GM12878 (cell line): ENCODE data around the gene PSMB8. TPM values are rescaled to one million over a fixed set of nuclear protein-coding genes. Genes with fewer than 3 reads are reported as not detected.

Experiments
- ATAC-seq: fragments of 200-7000 bp; cut with Tn5 transposase; 3 replicates; pipeline ENCODE4 v1.9.1; 2020; ENCODE audit warnings: mild to moderate bottlenecking, moderate library complexity
- BruUV-seq: library from RNA; stranded (reverse); fragments of 400-500 nt; replicated peaks from 2 replicates; lab custom pipeline; 2021; lab: Mats Ljungman, UMichigan
- CTCF ChIA-PET: fragments of 300-600 bp; sonication (Branson Sonifier 250); formaldehyde crosslinking; extraction: SDS; loops from one replicate; lab custom pipeline; 2021; ENCODE audit warnings: inconsistent platforms; lab: Yijun Ruan, JAX
- POLR2A ChIA-PET: fragments of 350-600 bp; formaldehyde crosslinking; extraction: SDS; loops from one replicate; lab custom pipeline; 2021; ENCODE audit warnings: inconsistent platforms; lab: Charles Lee
- RAD21 ChIA-PET: fragments of 300-600 bp; sonication (Branson Sonifier 250); formaldehyde crosslinking; loops from one replicate; lab custom pipeline; 2023; ENCODE audit warnings: antibody characterized with exemption; ENCODE audit not compliant: unreplicated experiment; lab: Charles Lee
- SMC1A ChIA-PET: fragments of 300-600 bp; sonication (Branson Sonifier 250); formaldehyde crosslinking; loops from one replicate; lab custom pipeline; 2023; ENCODE audit not compliant: unreplicated experiment, uncharacterized antibody; lab: Charles Lee
- DNase-seq: peaks from one replicate; pipeline ENCODE4 v3.0.0-alpha.2; 2011; ENCODE audit warnings: low read depth, low spot score
- FAIRE-seq: peaks from 3 replicates; lab custom pipeline; 2011; peaks lifted over from hg19 to GRCh38; lab: Jason Lieb, UNC
- H2AFZ ChIP-seq: 2 replicates; pipeline ENCODE4 v1.6.0; 2011; ENCODE audit warnings: low read depth, low read length, control low read depth; ENCODE audit not compliant: control insufficient read depth
- H3K27ac ChIP-seq: 2 replicates; pipeline ENCODE4 v1.5.1; 2011; ENCODE audit warnings: control low read depth; ENCODE audit not compliant: control insufficient read depth, insufficient read depth
- H3K27me3 ChIP-seq, 2 experiments: replicated peaks in 1 of 2; 2 replicates each; pipeline versions ENCODE4 v1.6.0 to v1.6.1; 2011; ENCODE audit warnings: low read length in 1 of 2; ENCODE audit not compliant: control insufficient read depth in 2 of 2, insufficient read depth in 2 of 2
- H3K36me3 ChIP-seq, 2 experiments: 2 replicates each; pipeline ENCODE4 v1.5.1; 2011; ENCODE audit warnings: low read length in 1 of 2; ENCODE audit not compliant: control insufficient read depth in 2 of 2, insufficient read depth in 2 of 2
- H3K4me1 ChIP-seq: 2 replicates; pipeline ENCODE4 v1.6.1; 2011; ENCODE audit warnings: mild to moderate bottlenecking, low read length, moderate library complexity, mixed read lengths; ENCODE audit not compliant: control insufficient read depth, insufficient read depth
- H3K4me2 ChIP-seq: 2 replicates; pipeline ENCODE4 v1.6.0; 2011; ENCODE audit warnings: control low read depth; ENCODE audit not compliant: control insufficient read depth, insufficient read depth
- H3K4me3 ChIP-seq: fragments of 200-600 bp; sonication (generic); 2 replicates; pipeline ENCODE4 v1.5.1; 2016
- H3K79me2 ChIP-seq: 2 replicates; pipeline ENCODE4 v1.6.0; 2011; ENCODE audit warnings: low read length; ENCODE audit not compliant: control insufficient read depth, insufficient read depth
- H3K9ac ChIP-seq: 2 replicates; pipeline ENCODE4 v1.8.0; 2011; ENCODE audit warnings: low read length, control low read depth, mixed read lengths; ENCODE audit not compliant: control insufficient read depth, insufficient read depth
- H3K9me3 ChIP-seq: replicated peaks from 3 replicates; pipeline ENCODE4 v1.5.1; 2011; ENCODE audit warnings: mild to moderate bottlenecking, low read length; ENCODE audit not compliant: control insufficient read depth, insufficient read depth
- H4K20me1 ChIP-seq: 2 replicates; pipeline ENCODE4 v1.6.0; 2011; ENCODE audit not compliant: control insufficient read depth, insufficient read depth
- BACH1 ChIP-seq: fragments of 450-650 bp; IDR thresholded peaks from 2 replicates; pipeline ENCODE4 v1.6.1; 2017; ENCODE audit warnings: mild to moderate bottlenecking, borderline replicate concordance
- BCL11A ChIP-seq: IDR thresholded peaks from 2 replicates; pipeline ENCODE4 v1.6.1; 2011; ENCODE audit warnings: low read depth, low read length
- CBFB ChIP-seq: IDR thresholded peaks from 2 replicates; pipeline ENCODE4 v1.6.1; 2016; ENCODE audit warnings: antibody characterized with exemption, low read depth
- CHD1 ChIP-seq: IDR thresholded peaks from 2 replicates; pipeline ENCODE4 v1.6.1; 2012; ENCODE audit warnings: low read depth, low read length, improper control_type of control experiment
- EGR1 ChIP-seq, 2 experiments: IDR thresholded peaks; 1 replicate in 1 of 2; 2 replicates in 1 of 2; pipeline ENCODE4 v1.6.1; 2011 to 2012; ENCODE audit warnings: low read depth in 2 of 2, low read length in 2 of 2, borderline replicate concordance in 1 of 2, mild to moderate bottlenecking in 1 of 2, moderate library complexity in 1 of 2
- HDAC2 ChIP-seq: fragments of 200-600 bp; sonication (generic); IDR thresholded peaks from 2 replicates; pipeline ENCODE4 v1.6.1; 2017
- NBN ChIP-seq: fragments of 450-650 bp; IDR thresholded peaks from 2 replicates; pipeline ENCODE4 v1.6.1; 2016
- NFIC ChIP-seq: IDR thresholded peaks from 2 replicates; pipeline ENCODE4 v1.6.1; 2012; ENCODE audit warnings: low read depth, mild to moderate bottlenecking, inconsistent platforms, low read length, moderate library complexity
- NFYA ChIP-seq: IDR thresholded peaks from 2 replicates; pipeline ENCODE4 v1.6.1; 2011; ENCODE audit warnings: low read depth, mild to moderate bottlenecking, low read length, improper control_type of control experiment, borderline replicate concordance
- NRF1 ChIP-seq: conservative IDR thresholded peaks from 2 replicates; pipeline ENCODE4 v1.6.1; 2011; ENCODE audit warnings: mild to moderate bottlenecking, low read depth, low read length, improper control_type of control experiment
- RAD21 ChIP-seq: IDR thresholded peaks from 2 replicates; pipeline ENCODE4 v1.6.1; 2011; ENCODE audit warnings: mild to moderate bottlenecking, low read depth, low read length, moderate library complexity; ENCODE audit not compliant: insufficient read depth
- RAD51 ChIP-seq: fragments of 450-650 bp; IDR thresholded peaks from 2 replicates; pipeline ENCODE4 v1.6.1; 2016; ENCODE audit warnings: moderate library complexity, mild to moderate bottlenecking, inconsistent platforms
- TARDBP ChIP-seq: IDR thresholded peaks from 2 replicates; pipeline ENCODE4 v1.6.1; 2016; ENCODE audit warnings: borderline replicate concordance
- ZNF274 ChIP-seq: IDR thresholded peaks from one replicate; pipeline ENCODE4 v1.8.0; 2011; ENCODE audit not compliant: insufficient read length, insufficient read depth
- WGBS: methylation state at CpG from one replicate; pipeline ENCODE4 v1.1.6; 2016; ENCODE audit warnings: low lambda C conversion rate; ENCODE audit not compliant: insufficient replicate concordance, insufficient coverage; ENCODE audit errors: missing lambda C conversion rate; 5-methylcytosine and 5-hydroxymethylcytosine counted together
- in situ Hi-C: fragments of 300-500 bp; cut with MboI; formaldehyde crosslinking; loops from 9 replicates; pipeline ENCODE4 v1.14.3; 2018; ENCODE audit warnings: mixed read lengths
- intact Hi-C: fragments of 100-400 bp; cut with micrococcal nuclease; formaldehyde crosslinking; loops from one replicate; pipeline ENCODE4 v1.14.2; 2022; ENCODE audit not compliant: unreplicated experiment
- polyA plus RNA-seq, 11 experiments: library from polyadenylated mRNA; depleted of rRNA in 4 of 11; unstranded in 6 of 11; stranded (reverse) in 5 of 11; fragments of >200 nt; fragmentation: Nextera tagmentation in 4 of 11; fragmentation: Illumina TruSeq in 1 of 11; extraction: Ambion mirVana in 4 of 11; extraction: Trizol in 1 of 11; gene quantifications; 1 replicate in 1 of 11; 2 replicates in 10 of 11; pipeline versions ENCODE4 v1.2.1 to v1.2.3, GENCODE V29; 2011 to 2016; ENCODE audit warnings: inconsistent platforms in 2 of 11, missing spikeins in 2 of 11, low read depth in 1 of 11
- total RNA-seq, 4 experiments: library from RNA; depleted of rRNA in 3 of 4; stranded (reverse); fragments of >200 nt in 3 of 4; fragmentation: Illumina TruSeq in 1 of 4; extraction: Trizol in 1 of 4; gene quantifications; 2 replicates each; pipeline versions ENCODE4 v1.2.1 to v1.2.3, GENCODE V29; 2013 to 2021
- TF ChIP-seq, protein P1 (sequence below): fragments of 450-650 bp; formaldehyde crosslinking; IDR thresholded peaks from 2 replicates; pipeline ENCODE4 v1.4.0; 2020; ENCODE audit warnings: mild to moderate bottlenecking, moderate library complexity

Gene PSMB8
- total and polyA plus RNA-seq, 10 of the 15 experiments (the other 5 are each of a cell fraction or from before 2014, with no cell fraction given), result 304 to 557 (median 379) TPM

GRCh38 chr6:32830936-32831335 is 12.9 kb downstream of the PSMB8 start:
- ChIA-PET POLR2A (interaction anchor here (1.2 kb wide), 1 partner anchor 24 kb away, joined by 3 read pairs; no protein-coding TSS in a partner anchor), SMC1A (interaction anchor here (0.7 to 1.2 kb wide), 3 partner anchors 9 to 40 kb away, joined by 3 to 8 read pairs (median 3); no protein-coding TSS in a partner anchor)
- 86% methylated on average over 5 of the region's 5 CpGs for WGBS
- Histone ChIP-seq H3K9ac (no peak overlapping the region), H3K9me3 (no peaks in the 10 kb centered on the region; the same call in 2 of the 3 replicates), H3K79me2 (peaks cover 10% of the 10 kb centered on the region), H3K27ac (no peak overlapping the region), H4K20me1 (no peaks in the 10 kb centered on the region), H3K4me1 (peaks cover 14% of the 10 kb centered on the region; the same call in 1 of the 2 replicates), H3K27me3 (no peaks in the 10 kb centered on the region)
- no peak for ATAC-seq
- TF ChIP-seq BACH1 (no peak), BCL11A (no peak), EGR1 (IDR thresholded peaks at IDR 0.05; ENCODE audit: borderline replicate concordance in 1 of 2, low read depth in 2 of 2, low read length in 2 of 2) (no peak), CHD1 (no peak), NFYA (no peak), NFIC (no peak), NRF1 (no peak), ZNF274 (no peak), NBN (no peak), HDAC2 (no peak), RAD51 (no peak), RAD21 (no peak), TARDBP (no peak), CBFB (no peak)
- TF ChIP-seq, protein P1, sequence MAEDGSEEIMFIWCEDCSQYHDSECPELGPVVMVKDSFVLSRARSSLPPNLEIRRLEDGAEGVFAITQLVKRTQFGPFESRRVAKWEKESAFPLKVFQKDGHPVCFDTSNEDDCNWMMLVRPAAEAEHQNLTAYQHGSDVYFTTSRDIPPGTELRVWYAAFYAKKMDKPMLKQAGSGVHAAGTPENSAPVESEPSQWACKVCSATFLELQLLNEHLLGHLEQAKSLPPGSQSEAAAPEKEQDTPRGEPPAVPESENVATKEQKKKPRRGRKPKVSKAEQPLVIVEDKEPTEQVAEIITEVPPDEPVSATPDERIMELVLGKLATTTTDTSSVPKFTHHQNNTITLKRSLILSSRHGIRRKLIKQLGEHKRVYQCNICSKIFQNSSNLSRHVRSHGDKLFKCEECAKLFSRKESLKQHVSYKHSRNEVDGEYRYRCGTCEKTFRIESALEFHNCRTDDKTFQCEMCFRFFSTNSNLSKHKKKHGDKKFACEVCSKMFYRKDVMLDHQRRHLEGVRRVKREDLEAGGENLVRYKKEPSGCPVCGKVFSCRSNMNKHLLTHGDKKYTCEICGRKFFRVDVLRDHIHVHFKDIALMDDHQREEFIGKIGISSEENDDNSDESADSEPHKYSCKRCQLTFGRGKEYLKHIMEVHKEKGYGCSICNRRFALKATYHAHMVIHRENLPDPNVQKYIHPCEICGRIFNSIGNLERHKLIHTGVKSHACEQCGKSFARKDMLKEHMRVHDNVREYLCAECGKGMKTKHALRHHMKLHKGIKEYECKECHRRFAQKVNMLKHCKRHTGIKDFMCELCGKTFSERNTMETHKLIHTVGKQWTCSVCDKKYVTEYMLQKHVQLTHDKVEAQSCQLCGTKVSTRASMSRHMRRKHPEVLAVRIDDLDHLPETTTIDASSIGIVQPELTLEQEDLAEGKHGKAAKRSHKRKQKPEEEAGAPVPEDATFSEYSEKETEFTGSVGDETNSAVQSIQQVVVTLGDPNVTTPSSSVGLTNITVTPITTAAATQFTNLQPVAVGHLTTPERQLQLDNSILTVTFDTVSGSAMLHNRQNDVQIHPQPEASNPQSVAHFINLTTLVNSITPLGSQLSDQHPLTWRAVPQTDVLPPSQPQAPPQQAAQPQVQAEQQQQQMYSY (CRISPR knock-in tag), result no peak
- TF ChIP-seq, all 136 proteins: peak for 0
- in situ Hi-C loops (no loop called here), intact Hi-C loops (no loop called here)
- CTCF ChIA-PET, result interaction anchor here (3.7 to 5.4 kb wide), 2 partner anchors 10 to 37 kb away, joined by 13 to 30 read pairs; no protein-coding TSS in a partner anchor
- peaks cover 14 to 58% of the 10 kb centered on the region in 2 experiments for H3K36me3 ChIP-seq
- no TSS peak for BruUV-seq
- no peak overlapping the region for H3K4me3 ChIP-seq
- DNase-seq, result no peak
- no peak overlapping the region for H3K4me2 ChIP-seq
- no peak overlapping the region for H2AFZ ChIP-seq
- RAD21 ChIA-PET, result no interaction called here
- no peak for FAIRE-seq
